Measurements from ENCODE around the gene NXN.
"Not testable (repeated sequence)": the region's sequence is repeated elsewhere in the genome, so short reads cannot be mapped to it uniquely, and the experiment has no call there.

Gene NXN

GRCh38 chr17:978103-979093, 1.2 kb downstream of the NXN start:
- DNase-seq = peak; percentile 76

- DNase-seq = peak; percentile 40
These were observed 2.4 kb downstream of the NXN start for GRCh38 chr17:977166-977565.

- DNase-seq = no peak
These were observed 3.3 kb downstream of the NXN start for GRCh38 chr17:976312-976711.

- peak; percentile 70 for DNase-seq
These were observed 4.1 kb downstream of the NXN start for GRCh38 chr17:975371-975915.

GRCh38 chr17:974778-975177, 4.8 kb downstream of the NXN start:
- DNase-seq = not testable (repeated sequence)

GRCh38 chr17:973053-973452, 6.5 kb downstream of the NXN start:
- DNase-seq = no peak

- not testable (repeated sequence) for DNase-seq
These were observed 7.7 kb downstream of the NXN start for GRCh38 chr17:971861-972260.

- DNase-seq = no peak
These were observed 9.2 kb downstream of the NXN start for GRCh38 chr17:970364-970763.

- DNase-seq = peak; percentile 45
These were observed 9.7 kb downstream of the NXN start for GRCh38 chr17:969811-970355.

- peak; percentile 70 for DNase-seq
These were observed 10.5 kb downstream of the NXN start for GRCh38 chr17:968812-969730.

GRCh38 chr17:967122-967521, 12.5 kb downstream of the NXN start:
- DNase-seq = no peak

GRCh38 chr17:965311-965989, 14.1 kb downstream of the NXN start:
- DNase-seq = peak; percentile 42

GRCh38 chr17:964876-965275, 14.7 kb downstream of the NXN start:
- DNase-seq = peak; percentile 27

- DNase-seq = no peak
These were observed 16.9 kb downstream of the NXN start for GRCh38 chr17:962670-963069.

GRCh38 chr17:962166-962565, 17.4 kb downstream of the NXN start:
- no peak for DNase-seq

GRCh38 chr17:958712-959451, 20.7 kb downstream of the NXN start:
- no peak for DNase-seq

- DNase-seq = no peak
These were observed 21.6 kb downstream of the NXN start for GRCh38 chr17:957856-958421.

GRCh38 chr17:956905-957304, 22.7 kb downstream of the NXN start:
- peak; percentile 31 for DNase-seq

GRCh38 chr17:954431-955164, 25.0 kb downstream of the NXN start:
- DNase-seq = peak; percentile 81

GRCh38 chr17:953767-954166, 25.8 kb downstream of the NXN start:
- no peak for DNase-seq

Measured in fibroblast of skin of abdomen (primary cell).